Upper lobe of right lung (tissue), 1 donor: ENCODE data around the gene CXCR5. TPM values are rescaled to one million over a fixed set of nuclear protein-coding genes. Genes with fewer than 3 reads are reported as not detected.

Experiments
- ATAC-seq: fragments of 200-7000 bp; cut with Tn5 transposase; one replicate; pipeline ENCODE4 v1.9.1; 2020; ENCODE audit warnings: mild to moderate bottlenecking, moderate library complexity
- DNase-seq: peaks from one replicate; pipeline ENCODE4 v3.0.0-alpha.2; 2020
- H3K27ac ChIP-seq: fragments of 200-600 bp; one replicate; pipeline ENCODE4 v1.8.0; 2022
- H3K27me3 ChIP-seq: fragments of 200-600 bp; one replicate; pipeline ENCODE4 v1.8.0; 2022; ENCODE audit warnings: mild to moderate bottlenecking
- H3K36me3 ChIP-seq: fragments of 200-600 bp; one replicate; pipeline ENCODE4 v1.8.0; 2022
- H3K4me1 ChIP-seq: fragments of 200-600 bp; one replicate; pipeline ENCODE4 v1.8.0; 2022
- H3K4me3 ChIP-seq: fragments of 200-600 bp; one replicate; pipeline ENCODE4 v1.8.0; 2022; ENCODE audit warnings: mild to moderate bottlenecking
- H3K9me3 ChIP-seq: fragments of 200-600 bp; one replicate; pipeline ENCODE4 v1.8.0; 2022
- intact Hi-C: fragments of 100-400 bp; cut with DNase I; formaldehyde crosslinking; loops from one replicate; pipeline ENCODE4 v1.11.0; 2022
- total RNA-seq: library from RNA; stranded (reverse); fragmentation: NEBNext Ultra II Directional; extraction: Animal tissue kit (Norgen Biotek cat#: 25700); gene quantifications from one replicate; pipeline ENCODE4 v1.2.1, GENCODE V29; 2021
- TF ChIP-seq, protein P1 (sequence below): fragments of 200-600 bp; IDR thresholded peaks from one replicate; pipeline ENCODE4 v1.8.0; 2022; ENCODE audit warnings: antibody characterized with exemption
- donor health status: DM: no; HTN: yes; CAD: no; lungs with severe emphysema.

The CXCR5 gene
- total RNA-seq, 1 donor from 2014 or later, result not detected

DNA sequence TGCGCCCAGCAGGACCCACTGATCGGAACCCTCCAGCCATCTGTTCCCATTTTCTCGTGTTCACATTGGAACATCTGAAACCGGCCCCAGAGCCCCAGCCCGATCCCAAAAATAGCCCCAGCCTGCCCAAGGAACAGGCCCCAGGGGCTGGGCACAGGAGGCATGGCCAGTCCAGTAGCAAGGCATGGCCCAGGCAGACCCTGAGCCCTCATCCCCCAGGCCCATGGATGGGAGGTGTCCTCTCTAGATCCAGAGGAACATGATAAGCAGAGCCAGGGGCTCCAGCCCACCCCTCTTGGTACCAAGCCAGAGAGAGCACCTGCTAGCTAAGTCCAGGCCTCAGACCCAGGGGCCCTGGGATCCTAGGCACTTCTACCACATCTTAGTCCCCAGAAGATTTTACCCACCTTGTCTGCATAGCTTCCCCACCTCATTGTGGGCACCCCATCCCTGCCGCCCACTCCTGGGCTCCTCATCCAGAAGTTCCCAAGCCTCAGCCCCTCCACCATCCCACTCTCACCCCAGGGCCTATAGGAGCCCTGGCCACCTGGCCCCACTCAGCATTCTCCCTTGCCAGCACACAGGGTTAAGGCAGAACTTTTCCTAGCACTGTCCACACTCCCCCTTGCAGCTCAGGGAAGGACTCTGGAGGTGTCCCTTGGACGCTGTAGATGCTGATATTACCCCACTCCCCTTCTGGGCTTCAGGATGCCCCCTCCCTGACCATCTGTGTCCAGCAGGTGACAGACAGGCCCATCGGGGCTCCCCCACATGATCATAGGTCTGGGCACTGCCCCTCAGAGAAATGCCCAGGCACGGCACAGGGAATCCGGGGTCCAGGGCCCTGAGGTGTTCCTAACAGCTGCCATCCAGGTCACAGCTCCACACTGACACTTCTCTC, 32.5 kb downstream of the CXCR5 start:
- H3K27me3 ChIP-seq, result no peaks in the 10 kb centered on the region
- DNase-seq (no peak), ATAC-seq (no peak)
- TF ChIP-seq, protein P1, sequence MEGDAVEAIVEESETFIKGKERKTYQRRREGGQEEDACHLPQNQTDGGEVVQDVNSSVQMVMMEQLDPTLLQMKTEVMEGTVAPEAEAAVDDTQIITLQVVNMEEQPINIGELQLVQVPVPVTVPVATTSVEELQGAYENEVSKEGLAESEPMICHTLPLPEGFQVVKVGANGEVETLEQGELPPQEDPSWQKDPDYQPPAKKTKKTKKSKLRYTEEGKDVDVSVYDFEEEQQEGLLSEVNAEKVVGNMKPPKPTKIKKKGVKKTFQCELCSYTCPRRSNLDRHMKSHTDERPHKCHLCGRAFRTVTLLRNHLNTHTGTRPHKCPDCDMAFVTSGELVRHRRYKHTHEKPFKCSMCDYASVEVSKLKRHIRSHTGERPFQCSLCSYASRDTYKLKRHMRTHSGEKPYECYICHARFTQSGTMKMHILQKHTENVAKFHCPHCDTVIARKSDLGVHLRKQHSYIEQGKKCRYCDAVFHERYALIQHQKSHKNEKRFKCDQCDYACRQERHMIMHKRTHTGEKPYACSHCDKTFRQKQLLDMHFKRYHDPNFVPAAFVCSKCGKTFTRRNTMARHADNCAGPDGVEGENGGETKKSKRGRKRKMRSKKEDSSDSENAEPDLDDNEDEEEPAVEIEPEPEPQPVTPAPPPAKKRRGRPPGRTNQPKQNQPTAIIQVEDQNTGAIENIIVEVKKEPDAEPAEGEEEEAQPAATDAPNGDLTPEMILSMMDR, result no peak
- no peaks in the 10 kb centered on the region for H3K36me3 ChIP-seq
- no peaks in the 10 kb centered on the region for H3K9me3 ChIP-seq
- peak overlapping the region; percentile 86 for H3K27ac ChIP-seq
- intact Hi-C loops, result no loop called here
- H3K4me3 ChIP-seq, result peak overlapping the region; percentile 1
- peaks cover 94% of the 10 kb centered on the region for H3K4me1 ChIP-seq

DNA sequence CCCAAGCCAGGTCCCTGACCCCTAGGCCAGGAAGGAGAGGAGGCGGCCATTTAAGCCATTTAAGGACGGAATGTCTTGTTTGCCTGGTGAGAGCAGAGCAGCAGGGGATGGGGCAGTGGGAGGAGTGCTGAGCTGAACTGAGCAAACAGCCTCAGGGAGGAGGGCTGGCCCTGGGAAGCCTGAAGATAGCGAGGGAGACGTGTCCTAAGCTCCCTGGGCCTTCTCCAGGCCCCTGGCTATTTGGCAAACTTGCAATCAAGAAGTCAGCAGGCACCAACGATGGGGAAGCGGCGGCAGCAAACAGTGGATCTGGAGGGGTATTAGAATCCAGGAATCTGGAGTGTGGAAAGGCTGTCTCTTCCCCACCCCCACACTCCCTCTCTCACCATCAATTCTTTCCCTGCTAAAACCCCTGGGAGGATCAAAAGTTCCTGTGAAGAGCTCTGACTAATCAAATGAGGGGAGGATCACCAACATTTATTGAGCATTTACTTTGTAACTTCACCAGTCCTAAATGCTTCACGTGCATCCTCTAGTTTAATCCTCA, 33.2 kb downstream of the CXCR5 start:
- ATAC-seq (no peak), DNase-seq (no peak)
- H3K9me3 ChIP-seq, result no peaks in the 10 kb centered on the region
- TF ChIP-seq, protein P1, result no peak
- H3K27me3 ChIP-seq, result no peaks in the 10 kb centered on the region
- peak overlapping the region; percentile 1 for H3K4me3 ChIP-seq
- intact Hi-C loops, result no loop called here
- H3K36me3 ChIP-seq, result no peaks in the 10 kb centered on the region
- H3K4me1 ChIP-seq, result peaks cover 93% of the 10 kb centered on the region
- H3K27ac ChIP-seq, result peak overlapping the region; percentile 86

GRCh38 chr11:118917481-118918127, 33.9 kb downstream of the CXCR5 start:
- Histone ChIP-seq H3K4me3 (peak overlapping the region; percentile 31), H3K4me1 (peaks cover 93% of the 10 kb centered on the region), H3K9me3 (no peaks in the 10 kb centered on the region), H3K27me3 (no peaks in the 10 kb centered on the region), H3K36me3 (no peaks in the 10 kb centered on the region), H3K27ac (peak overlapping the region; percentile 86)
- TF ChIP-seq, protein P1, result no peak
- DNase-seq (no peak), ATAC-seq (peak; percentile 4)
- intact Hi-C loops, result no loop called here

DNA sequence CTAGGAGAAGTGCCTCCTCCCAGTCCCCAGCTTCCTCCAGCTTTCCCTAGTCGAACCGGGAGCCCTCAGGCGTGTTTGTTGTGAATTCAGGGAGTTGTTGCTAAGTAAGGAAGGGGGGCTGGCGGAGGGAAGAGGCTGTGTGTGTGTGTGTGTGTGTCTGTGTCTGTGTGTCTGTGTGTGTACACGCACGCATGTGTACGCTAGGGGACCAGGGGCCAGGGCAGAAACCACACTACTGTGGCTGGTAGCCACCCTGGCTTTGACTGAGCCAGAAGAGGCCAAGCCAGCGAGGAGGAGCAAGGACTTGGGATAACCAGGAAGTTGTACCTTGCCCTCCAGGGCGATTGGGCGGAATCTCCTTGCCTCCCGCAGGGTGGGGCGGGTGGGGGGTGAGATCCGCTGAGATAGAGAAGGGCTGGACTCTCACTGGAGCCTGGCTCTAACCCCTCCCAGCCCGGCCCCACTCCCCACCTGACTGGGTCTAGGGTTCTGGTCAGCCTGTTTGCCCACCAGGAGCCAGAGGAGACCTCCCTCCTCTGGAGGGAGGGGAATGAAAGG, 34.5 kb downstream of the CXCR5 start:
- H3K9me3 ChIP-seq, result no peaks in the 10 kb centered on the region
- peak overlapping the region; percentile 31 for H3K4me3 ChIP-seq
- DNase-seq (no peak), ATAC-seq (no peak)
- H3K27ac ChIP-seq, result peak overlapping the region; percentile 86
- H3K4me1 ChIP-seq, result peaks cover 93% of the 10 kb centered on the region
- no peaks in the 10 kb centered on the region for H3K27me3 ChIP-seq
- TF ChIP-seq, protein P1, result no peak
- no peaks in the 10 kb centered on the region for H3K36me3 ChIP-seq
- intact Hi-C loops, result no loop called here

GRCh38 chr11:118918686-118919280, 35.1 kb downstream of the CXCR5 start:
- ATAC-seq (no peak), DNase-seq (no peak)
- Histone ChIP-seq H3K4me1 (peaks cover 93% of the 10 kb centered on the region), H3K36me3 (no peaks in the 10 kb centered on the region), H3K27me3 (no peaks in the 10 kb centered on the region), H3K4me3 (peak overlapping the region; percentile 95), H3K27ac (peak overlapping the region; percentile 88), H3K9me3 (no peaks in the 10 kb centered on the region)
- TF ChIP-seq, protein P1, result no peak
- intact Hi-C loops, result no loop called here
